ELF-1 (cell line): ENCODE data around the gene ROBO1.

Experiments
- DNase-seq: peaks from one replicate; pipeline ENCODE4 v3.0.0-alpha.2; 2016; ENCODE audit warnings: low read depth, low spot score

The ROBO1 gene

GRCh38 chr3:79018265-79018664, 749.5 kb downstream of the ROBO1 start:
- DNase-seq = no peak

GRCh38 chr3:79016587-79017376, 751.0 kb downstream of the ROBO1 start:
- no peak for DNase-seq

- no peak for DNase-seq
Observed at GRCh38 chr3:79015854-79016253, 751.9 kb downstream of the ROBO1 start.

GRCh38 chr3:79012946-79013362, 754.8 kb downstream of the ROBO1 start:
- no peak for DNase-seq

- no peak for DNase-seq
Observed at GRCh38 chr3:79012530-79012913, 755.3 kb downstream of the ROBO1 start.

- no peak for DNase-seq
Observed at GRCh38 chr3:79011821-79012529, 755.8 kb downstream of the ROBO1 start.

GRCh38 chr3:79009861-79010260, 757.9 kb downstream of the ROBO1 start:
- DNase-seq = no peak

- no peak for DNase-seq
Observed at GRCh38 chr3:79006077-79006476, 761.7 kb downstream of the ROBO1 start.

- DNase-seq = no peak
Observed at GRCh38 chr3:79005084-79005483, 762.7 kb downstream of the ROBO1 start.

GRCh38 chr3:79003994-79004393, 763.8 kb downstream of the ROBO1 start:
- no peak for DNase-seq

GRCh38 chr3:79002465-79003372, 765.1 kb downstream of the ROBO1 start:
- DNase-seq = no peak

- DNase-seq = no peak
Observed at GRCh38 chr3:79001255-79001654, 766.5 kb downstream of the ROBO1 start.

- no peak for DNase-seq
Observed at GRCh38 chr3:78999139-78999538, 768.7 kb downstream of the ROBO1 start.

GRCh38 chr3:78995087-78995486, 772.7 kb downstream of the ROBO1 start:
- no peak for DNase-seq

- no peak for DNase-seq
Observed at GRCh38 chr3:78994174-78995027, 773.4 kb downstream of the ROBO1 start.

GRCh38 chr3:78993375-78993774, 774.4 kb downstream of the ROBO1 start:
- DNase-seq = no peak

- no peak for DNase-seq
Observed at GRCh38 chr3:78992830-78993229, 775.0 kb downstream of the ROBO1 start.

- no peak for DNase-seq
Observed at GRCh38 chr3:78992400-78992799, 775.4 kb downstream of the ROBO1 start.

GRCh38 chr3:78991656-78992055, 776.1 kb downstream of the ROBO1 start:
- DNase-seq = no peak

- DNase-seq = no peak
Observed at GRCh38 chr3:78990156-78990555, 777.6 kb downstream of the ROBO1 start.

- no peak for DNase-seq
Observed at GRCh38 chr3:78988324-78988723, 779.5 kb downstream of the ROBO1 start.
